HG03439 (cell line): ENCODE data around the gene TSC22D2.

ENCODE experiments used
- ATAC-seq: cut with Tn5 transposase; IDR thresholded peaks from one replicate; pipeline ENCODE4 v1.9.1; 2021; ENCODE audit warnings: mild to moderate bottlenecking, moderate library complexity; ENCODE audit not compliant: unreplicated experiment

TSC22D2 gene

DNA sequence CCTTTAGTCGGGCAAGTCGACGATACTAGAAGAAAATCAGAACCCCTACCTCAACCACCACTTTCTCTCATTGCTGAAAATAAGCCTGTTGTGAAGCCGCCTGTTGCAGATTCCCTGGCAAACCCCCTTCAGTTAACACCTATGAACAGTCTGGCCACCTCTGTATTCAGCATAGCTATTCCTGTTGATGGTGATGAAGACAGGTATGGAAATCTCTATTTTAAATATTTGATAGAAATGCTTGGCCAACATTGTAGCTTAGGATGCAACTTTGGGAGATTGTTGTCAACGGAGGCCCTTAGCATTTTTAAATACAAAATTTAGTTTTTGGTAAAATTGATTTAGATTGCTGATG lies 3.0 kb downstream of the TSC22D2 start:
- no peak for ATAC-seq

DNA sequence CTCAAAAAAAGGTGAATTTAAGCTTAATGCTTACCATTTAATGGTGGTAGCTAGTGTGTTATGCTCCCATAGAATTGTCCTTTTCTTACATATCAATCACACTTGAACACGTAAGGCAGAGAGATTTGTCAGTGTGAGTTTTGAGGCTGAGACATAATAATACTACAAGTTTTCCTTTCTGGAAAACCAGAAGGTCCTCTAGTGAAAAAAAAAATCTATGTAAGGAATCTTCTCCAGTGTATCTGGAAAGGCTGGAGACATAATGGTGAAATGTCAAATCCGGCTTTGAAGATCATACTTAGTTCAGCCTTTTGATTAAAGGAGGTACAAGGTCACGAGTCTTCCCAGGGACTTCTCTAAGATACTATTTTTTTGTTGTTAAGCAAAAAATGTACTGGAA lies 3.4 kb downstream of the TSC22D2 start:
- no peak for ATAC-seq

- ATAC-seq = no peak
Measured at GRCh38 chr3:150411976-150412375, 3.9 kb downstream of the TSC22D2 start.

- ATAC-seq = no peak
Measured at GRCh38 chr3:150412561-150413231, 4.6 kb downstream of the TSC22D2 start.

DNA sequence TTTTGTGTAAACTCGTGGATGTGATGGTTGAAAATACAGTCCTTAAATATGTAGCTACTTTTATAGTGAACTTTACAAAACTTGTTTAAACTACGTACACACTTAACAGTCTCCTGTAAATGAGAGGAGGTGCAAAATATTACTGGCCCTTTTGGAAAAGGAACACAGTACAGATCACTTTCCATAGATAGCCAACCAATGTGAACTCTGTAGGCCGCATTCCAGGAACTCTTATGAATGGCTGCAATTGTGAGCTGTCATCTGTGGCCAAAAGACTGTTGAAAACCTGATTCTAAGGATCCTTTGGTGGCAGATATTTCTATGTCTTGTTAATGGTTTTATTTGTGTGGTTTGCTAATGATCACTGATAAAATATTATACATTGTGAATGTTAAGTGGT lies 6.2 kb downstream of the TSC22D2 start:
- ATAC-seq = no peak

DNA sequence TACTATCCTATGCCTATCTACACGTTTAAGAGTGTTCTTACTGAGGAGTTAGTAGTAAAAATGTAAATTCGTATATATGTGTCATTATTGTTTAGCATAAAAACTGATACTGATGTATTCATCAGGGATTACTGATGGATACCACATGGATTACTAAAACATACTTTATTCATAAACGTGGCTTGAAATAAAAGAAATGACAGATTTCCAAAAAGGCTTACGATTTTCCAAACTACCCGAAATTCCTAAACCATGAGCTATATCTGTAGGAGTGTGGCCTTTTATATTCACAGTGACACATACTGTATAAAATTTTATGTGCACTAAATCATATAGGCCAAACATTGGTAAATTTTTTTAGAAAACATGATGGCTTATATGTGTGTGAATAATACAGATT lies 6.9 kb downstream of the TSC22D2 start:
- no peak for ATAC-seq

DNA sequence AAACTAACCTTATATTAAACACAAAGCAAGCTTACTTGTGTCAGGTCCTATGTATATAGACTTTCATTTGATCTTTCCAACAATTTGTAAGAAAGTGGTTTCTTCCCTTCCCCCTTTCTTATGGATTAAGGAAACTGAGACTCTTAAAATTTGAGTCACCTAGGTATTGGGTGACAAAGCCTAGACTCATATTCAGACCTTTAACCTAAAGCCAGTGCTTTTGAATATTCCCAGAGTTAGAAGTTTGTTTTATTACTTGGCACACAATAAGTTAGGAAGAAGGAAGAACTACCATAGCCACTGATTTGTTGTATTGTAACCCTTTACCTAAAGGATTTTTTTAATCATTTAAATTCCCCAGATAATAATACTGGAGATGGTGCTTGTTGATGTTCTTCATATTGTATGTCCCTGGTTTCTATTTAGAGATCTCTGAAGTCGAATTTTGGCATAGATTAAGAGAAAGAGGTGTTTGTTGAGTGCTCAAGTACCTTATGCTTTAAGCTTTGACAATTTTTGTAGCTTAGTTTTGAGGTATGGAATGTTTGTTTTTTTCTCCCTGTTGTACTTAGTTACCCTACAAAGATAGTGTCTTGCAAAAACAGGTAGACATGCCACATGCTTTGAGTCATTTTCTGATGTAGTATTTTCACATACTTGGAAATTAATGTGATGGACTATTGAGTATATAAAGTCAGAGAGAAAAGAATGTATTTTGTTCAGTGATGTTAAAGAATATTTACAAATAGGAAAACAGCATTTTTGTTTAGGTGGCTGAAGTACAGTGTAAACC lies 11.2 kb downstream of the TSC22D2 start:
- ATAC-seq = no peak

DNA sequence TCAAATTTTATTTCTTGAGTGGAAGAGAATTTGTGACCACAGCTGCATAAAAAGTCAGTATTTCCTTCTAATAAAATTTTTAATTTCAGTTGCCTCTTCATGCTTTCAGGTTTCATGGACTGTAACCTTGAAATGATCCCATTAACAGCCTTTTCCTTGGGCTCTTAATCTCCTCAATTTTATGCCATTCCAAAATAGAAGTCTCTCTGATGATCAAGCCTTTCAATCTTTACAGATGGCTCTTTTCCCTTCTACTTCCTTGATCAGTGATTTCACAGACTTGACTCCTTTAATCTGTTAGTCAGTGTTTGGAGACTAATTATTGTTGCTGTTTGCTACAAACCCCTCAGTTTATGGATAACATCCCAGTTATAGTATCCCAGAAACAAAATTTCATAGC lies 11.9 kb downstream of the TSC22D2 start:
- ATAC-seq = no peak

DNA sequence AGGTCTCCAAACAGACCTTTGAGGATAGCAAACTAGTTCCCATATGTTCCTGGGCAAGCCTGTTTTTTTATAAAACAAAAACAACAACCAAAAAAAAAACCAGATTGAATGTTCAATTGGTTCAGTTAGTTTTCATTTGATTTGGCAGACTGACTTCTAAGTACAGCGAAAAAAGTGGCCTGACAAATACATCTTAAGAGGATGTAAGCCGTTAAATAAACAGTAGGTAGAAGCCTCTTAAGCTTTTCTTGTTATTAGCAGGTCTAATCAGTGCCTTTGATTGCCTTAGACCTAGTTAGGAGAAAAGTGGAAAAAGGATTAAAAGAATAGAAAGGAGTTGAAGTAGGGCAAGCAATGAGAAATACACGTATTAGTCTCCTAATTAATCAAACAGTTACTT lies 13.2 kb downstream of the TSC22D2 start:
- no peak for ATAC-seq

- ATAC-seq = no peak
Measured at GRCh38 chr3:150421799-150422548, 13.9 kb downstream of the TSC22D2 start.

GRCh38 chr3:150422907-150423306 lies 14.8 kb downstream of the TSC22D2 start:
- no peak for ATAC-seq

DNA sequence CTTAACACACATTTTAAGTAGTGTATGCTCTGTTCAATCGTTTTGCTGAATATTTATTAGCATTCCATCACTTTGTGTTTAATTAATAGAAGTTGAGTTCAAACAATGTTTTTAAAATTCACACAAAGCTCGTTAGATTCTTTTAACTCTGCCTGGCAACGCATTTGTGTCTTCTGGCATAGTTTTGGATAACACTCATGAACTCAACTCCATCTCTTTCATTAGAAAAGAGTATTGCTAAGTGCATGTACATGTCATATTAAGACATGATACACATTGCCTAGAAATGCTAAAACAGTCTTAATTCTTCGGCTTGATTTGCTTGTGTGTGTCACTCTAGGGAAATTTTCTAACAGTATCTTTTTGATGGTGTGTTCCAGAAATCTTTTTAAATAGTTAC lies 15.7 kb downstream of the TSC22D2 start:
- ATAC-seq = no peak

DNA sequence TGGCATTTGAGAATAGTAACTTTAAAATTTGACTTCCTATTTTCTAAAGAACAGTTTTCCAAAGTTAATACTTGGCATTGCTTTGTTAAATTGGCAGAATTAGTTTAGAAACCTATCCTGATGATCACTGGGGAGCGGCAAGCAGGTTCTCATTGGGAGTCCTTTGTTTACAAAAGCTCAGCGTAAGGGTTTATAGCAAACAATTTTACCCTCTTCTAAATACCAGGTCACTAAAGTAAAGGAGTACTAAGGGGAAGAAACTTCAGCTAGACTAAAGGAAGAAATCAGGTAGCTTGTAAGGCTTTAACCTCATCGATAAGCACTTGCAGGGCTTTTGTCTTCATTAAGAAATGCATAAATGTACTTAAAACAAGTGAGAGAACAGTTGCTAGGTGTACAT lies 18.2 kb downstream of the TSC22D2 start:
- ATAC-seq = no peak

DNA sequence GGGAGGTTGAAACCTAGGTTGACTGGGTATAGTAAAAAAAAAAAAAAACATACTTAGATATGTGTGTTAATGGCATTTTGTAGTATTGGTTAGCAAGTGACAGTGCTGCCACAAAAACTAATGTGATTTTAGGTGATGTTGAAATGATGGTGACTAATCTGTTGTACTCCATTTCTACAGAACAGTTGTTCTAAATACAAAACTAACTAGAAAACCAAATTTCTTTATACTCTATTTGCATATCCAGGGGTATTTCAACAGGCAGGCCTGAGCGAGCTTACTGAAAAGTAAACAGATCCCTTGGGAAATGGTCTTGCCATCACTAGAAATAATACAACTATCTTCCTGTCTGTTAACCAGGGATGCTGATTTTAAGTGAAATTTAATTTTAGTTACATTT lies 20.5 kb downstream of the TSC22D2 start:
- no peak for ATAC-seq

GRCh38 chr3:150429767-150430671 lies 21.9 kb downstream of the TSC22D2 start:
- ATAC-seq = no peak

GRCh38 chr3:150433347-150433746 lies 25.2 kb downstream of the TSC22D2 start:
- ATAC-seq = no peak

DNA sequence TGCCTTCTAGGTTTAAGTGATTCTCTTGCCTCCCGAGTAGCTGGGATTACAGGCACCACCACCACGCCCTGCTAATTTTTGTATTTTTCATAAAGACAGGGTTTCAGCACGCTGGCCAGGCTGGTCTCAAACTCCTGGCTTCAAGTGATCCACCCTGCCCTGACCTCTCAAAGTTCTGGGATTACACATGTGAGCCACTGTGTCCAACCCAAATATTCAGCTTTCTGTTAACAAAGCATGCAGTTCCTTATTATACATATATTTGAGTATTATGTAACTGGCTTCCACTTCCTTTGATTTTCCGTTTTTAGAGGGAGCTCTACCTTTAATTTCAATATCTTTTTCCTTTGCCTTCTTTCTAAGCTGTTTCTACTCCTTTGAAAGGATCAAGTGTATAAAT lies 26.1 kb downstream of the TSC22D2 start:
- no peak for ATAC-seq

- no peak for ATAC-seq
Measured at GRCh38 chr3:150436161-150436560, 28.1 kb downstream of the TSC22D2 start.

- ATAC-seq = no peak
Measured at GRCh38 chr3:150439657-150440056, 31.6 kb downstream of the TSC22D2 start.

DNA sequence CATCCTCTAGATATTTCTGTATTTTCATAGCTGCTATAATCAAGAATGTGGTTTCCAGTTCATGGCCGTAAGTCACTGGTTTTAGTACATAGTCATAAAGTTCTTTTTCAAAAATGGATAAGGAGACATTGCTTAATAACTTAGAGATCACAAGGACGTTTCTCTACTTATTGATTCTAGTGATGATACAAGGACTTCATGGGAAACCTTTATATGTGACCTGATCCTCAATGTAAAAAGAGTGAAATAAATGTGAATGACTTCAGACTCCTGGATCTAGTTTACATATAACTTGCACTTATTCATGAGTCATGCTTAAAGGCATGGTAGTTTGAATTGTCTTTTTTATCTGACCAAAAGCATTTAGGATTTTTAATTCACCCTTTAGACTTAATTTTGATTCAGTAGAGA lies 35.2 kb downstream of the TSC22D2 start:
- ATAC-seq = no peak

DNA sequence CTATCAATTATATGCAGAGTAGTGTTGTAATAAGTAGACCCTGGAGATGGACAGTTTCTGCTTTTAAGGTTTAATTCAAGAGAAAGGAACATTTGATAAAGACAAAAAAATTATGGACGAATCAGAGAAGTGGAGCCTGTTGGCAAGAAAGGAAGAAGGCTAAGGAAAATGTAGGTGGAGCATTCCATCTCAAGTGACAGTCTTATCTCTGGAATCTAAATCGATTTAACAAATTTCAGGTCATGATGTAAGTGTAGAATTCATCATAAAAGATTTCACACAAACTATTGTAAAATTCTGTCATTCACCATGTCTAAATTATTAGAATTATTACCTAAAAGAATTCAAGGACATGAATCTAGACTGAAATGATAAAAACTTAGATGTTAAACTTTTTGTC lies 36.3 kb downstream of the TSC22D2 start:
- no peak for ATAC-seq
